GM18951 (cell line): ENCODE data around the gene PTOV1.

ENCODE experiments used
- POLR2A ChIP-seq: IDR thresholded peaks from 4 replicates; pipeline ENCODE4 v1.6.1; 2011; ENCODE audit warnings: mild to moderate bottlenecking; ENCODE audit not compliant: insufficient read length, insufficient read depth; ENCODE audit errors: extremely low read depth
- in situ Hi-C: fragments of 300-500 bp; cut with MboI; formaldehyde crosslinking; loops from one replicate; pipeline ENCODE4 v1.12.0; 2022; ENCODE audit warnings: low sequenced_read_pairs, mixed read lengths, inconsistent platforms; ENCODE audit not compliant: unreplicated experiment

The PTOV1 gene

DNA sequence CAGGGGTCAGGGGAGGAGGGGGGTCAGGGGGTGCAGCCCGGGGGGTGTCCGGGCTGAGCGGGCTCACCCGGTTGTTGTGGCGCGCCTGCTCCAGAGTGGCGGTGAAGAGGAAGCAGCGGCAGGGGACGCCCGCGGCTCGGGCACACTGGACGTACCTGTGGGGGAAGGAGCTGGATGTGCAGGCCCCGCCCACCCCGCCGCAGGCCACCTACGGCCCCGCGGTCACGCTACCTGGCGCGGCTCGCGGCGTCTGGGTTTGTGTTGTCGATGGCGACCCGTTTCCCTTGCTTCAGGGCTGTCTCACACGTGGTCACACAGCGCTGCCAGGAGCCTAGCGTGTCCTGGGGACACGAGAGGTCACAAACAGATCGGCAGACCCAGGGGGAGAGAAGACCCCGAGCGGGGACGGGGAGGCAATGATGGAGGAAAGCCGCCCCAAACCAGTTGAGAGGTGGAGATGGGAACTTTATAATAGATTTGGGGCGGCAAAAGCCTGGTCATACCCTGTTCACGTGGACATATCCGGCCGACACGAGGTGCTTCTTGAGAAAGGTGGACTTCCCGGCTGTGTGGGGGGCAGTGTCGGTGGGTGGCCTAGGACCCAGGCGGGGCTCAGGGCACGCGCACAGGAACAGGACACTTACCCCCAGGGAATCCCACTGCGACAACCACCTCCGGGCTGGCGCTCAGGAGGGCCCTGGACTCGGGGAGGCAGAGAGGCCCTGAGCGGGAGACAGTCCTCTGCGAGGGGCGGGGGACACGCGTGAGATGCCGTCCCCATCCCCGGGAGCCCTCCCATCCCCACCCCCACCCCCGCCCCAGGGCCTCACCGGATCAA is 10.8 kb downstream of the PTOV1 start:
- no peak for TF ChIP-seq POLR2A
- in situ Hi-C loops, result no loop called here

- no peak for TF ChIP-seq POLR2A
- in situ Hi-C loops, result no loop called here
Measured at GRCh38 chr19:49862391-49863253, 11.7 kb downstream of the PTOV1 start.

GRCh38 chr19:49863254-49863934 is 12.4 kb downstream of the PTOV1 start:
- in situ Hi-C loops, result no loop called here
- TF ChIP-seq POLR2A, result no peak

GRCh38 chr19:49863935-49864320 is 13.0 kb downstream of the PTOV1 start:
- no peak for TF ChIP-seq POLR2A
- in situ Hi-C loops, result no loop called here

GRCh38 chr19:49864890-49865289 is 13.9 kb downstream of the PTOV1 start:
- no peak for TF ChIP-seq POLR2A
- in situ Hi-C loops, result no loop called here

DNA sequence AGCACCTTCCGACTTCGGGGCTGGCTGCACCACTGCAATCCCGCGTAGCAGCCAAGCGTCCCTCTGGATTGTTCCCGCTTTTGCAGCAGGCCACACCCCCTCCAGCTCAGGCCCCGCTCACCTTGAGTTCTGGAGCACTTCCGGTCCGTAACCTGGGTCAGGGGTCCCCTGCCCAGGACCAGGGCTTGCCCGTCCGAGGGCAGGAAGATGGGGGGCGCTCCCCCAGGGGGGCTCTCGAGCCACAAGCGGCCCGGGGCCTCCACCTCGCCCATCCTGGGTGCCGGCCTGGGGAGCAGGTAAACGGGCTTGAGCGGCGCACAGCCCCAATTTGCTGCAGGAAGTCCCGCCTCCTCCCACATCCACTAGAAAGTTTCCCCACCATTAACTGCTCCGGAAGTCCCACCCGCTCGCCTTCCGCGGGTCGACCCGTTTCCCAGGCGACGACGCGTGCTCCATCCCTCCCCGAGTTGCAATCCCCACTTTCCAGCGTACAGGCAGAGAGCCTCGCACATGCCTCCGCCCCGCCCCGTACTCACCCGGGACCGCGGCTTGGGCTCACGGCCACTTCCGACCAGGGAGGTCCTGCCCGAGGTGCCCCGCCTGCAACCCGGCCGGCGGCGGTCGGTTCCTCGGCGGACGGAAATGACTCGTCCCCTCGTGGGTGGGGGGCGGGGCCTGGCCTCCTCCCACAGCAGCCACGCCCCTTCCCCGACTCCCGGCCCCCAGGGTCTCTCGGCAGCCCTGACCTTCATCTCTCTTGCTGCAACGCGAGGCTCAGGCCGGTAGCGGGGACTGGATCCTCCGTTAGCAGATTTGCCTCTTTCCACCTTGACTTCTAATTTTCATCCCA is 16.2 kb downstream of the PTOV1 start, which contains the start of gene PNKP:
PNKP (minus strand) TSS at position 644 of the 850 bp plus-strand sequence; CDS start at position 272, 372 bp downstream.
- TF ChIP-seq POLR2A, result peak; percentile 90

GRCh38 chr19:49869009-49869483 is 18.1 kb downstream of the PTOV1 start:
- in situ Hi-C loops, result no loop called here
- no peak for TF ChIP-seq POLR2A

More for the DNA sequence above, 16.2 kb downstream of the PTOV1 start, which contains the start of gene PNKP:
- in situ Hi-C loops, result no loop called here

GRCh38 chr19:49869484-49870308 is 18.7 kb downstream of the PTOV1 start:
- in situ Hi-C loops, result no loop called here
- peak; percentile 72 for TF ChIP-seq POLR2A

GRCh38 chr19:49870309-49870901 is 19.4 kb downstream of the PTOV1 start:
- in situ Hi-C loops, result no loop called here
- no peak for TF ChIP-seq POLR2A

DNA sequence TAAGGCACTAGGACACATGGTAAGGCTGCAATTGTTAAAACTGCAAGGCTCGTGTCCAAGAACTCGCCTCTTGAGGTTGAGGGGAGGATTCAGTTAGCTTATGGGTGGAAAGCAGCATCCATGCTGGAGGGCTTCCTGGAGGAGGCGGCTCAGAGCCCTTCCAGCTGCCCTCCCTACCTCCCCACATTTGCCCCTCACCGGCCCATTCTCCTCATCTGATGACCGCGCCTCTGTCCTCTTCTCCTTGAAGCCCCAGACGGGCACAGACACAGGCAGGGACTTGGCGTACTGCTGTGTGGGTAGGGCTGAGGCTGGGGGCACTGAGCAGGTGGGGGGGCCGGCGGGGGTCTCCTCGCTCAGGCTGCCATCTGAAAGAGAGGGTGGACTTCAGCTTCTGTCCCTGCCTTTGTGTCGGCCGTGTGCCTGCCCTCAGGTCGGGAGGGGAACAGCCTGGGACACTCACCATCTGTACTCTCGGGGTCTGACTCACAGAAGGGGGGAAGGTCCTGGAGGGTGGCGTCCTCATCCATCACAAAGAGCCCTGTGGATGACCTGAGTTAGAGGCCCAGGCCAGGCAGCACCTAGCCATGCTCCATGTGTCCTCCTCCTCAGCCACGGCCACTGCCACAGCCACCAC is 20.5 kb downstream of the PTOV1 start:
- in situ Hi-C loops, result no loop called here
- no peak for TF ChIP-seq POLR2A

GRCh38 chr19:49872245-49873128 is 21.5 kb downstream of the PTOV1 start:
- TF ChIP-seq POLR2A, result no peak
- in situ Hi-C loops, result no loop called here
